ENCODE results near the gene GSK3A. TPM values are rescaled to one million over a fixed set of nuclear protein-coding genes. Genes with fewer than 3 reads are reported as not detected.

GSK3A gene
- total and polyA plus RNA-seq, 2 experiments from 2014 or later: 32.2 to 36.6 TPM

GRCh38 chr19:42288387-42288786 is 46.0 kb upstream of the GSK3A start:
- Histone ChIP-seq H3K4me1 (ENCODE audit: insufficient read depth) (peaks cover 15% of the 10 kb centered on the region), H4K20me1 (ENCODE audit: insufficient read depth, poor library complexity, severe bottlenecking) (peaks cover 47% of the 10 kb centered on the region), H3K79me2 (peaks cover 36% of the 10 kb centered on the region), H3K4me2 (no peak overlapping the region), H3K9me3 (ENCODE audit: low read depth) (no peaks in the 10 kb centered on the region), H3K4me3 (no peak overlapping the region), H2AFZ (no peak overlapping the region), H3K36me3 (replicated peaks; ENCODE audit: insufficient read depth, low read depth) (no peaks in the 10 kb centered on the region), H3K27ac (no peak overlapping the region), H3K27me3 (no peaks in the 10 kb centered on the region), H3K9me2 (replicated peaks; ENCODE audit: insufficient read depth) (no peaks in the 10 kb centered on the region)
- TF ChIP-seq EZH2 (IDR thresholded peaks at IDR 0.05; ENCODE audit: borderline replicate concordance) (no peak), EZH2phosphoT487 (IDR thresholded peaks at IDR 0.05; ENCODE audit: low read depth, severe bottlenecking, unreplicated experiment) (no peak)
- TF ChIP-seq, protein P1, sequence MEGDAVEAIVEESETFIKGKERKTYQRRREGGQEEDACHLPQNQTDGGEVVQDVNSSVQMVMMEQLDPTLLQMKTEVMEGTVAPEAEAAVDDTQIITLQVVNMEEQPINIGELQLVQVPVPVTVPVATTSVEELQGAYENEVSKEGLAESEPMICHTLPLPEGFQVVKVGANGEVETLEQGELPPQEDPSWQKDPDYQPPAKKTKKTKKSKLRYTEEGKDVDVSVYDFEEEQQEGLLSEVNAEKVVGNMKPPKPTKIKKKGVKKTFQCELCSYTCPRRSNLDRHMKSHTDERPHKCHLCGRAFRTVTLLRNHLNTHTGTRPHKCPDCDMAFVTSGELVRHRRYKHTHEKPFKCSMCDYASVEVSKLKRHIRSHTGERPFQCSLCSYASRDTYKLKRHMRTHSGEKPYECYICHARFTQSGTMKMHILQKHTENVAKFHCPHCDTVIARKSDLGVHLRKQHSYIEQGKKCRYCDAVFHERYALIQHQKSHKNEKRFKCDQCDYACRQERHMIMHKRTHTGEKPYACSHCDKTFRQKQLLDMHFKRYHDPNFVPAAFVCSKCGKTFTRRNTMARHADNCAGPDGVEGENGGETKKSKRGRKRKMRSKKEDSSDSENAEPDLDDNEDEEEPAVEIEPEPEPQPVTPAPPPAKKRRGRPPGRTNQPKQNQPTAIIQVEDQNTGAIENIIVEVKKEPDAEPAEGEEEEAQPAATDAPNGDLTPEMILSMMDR (IDR thresholded peaks at IDR 0.05; ENCODE audit: poor library complexity): no peak
- DNase-seq (ENCODE audit: low spot score): no peak
- WGBS (ENCODE audit: low lambda C conversion rate, missing lambda C conversion rate): 96% methylated on average over 4 of the region's 4 CpGs

DNA sequence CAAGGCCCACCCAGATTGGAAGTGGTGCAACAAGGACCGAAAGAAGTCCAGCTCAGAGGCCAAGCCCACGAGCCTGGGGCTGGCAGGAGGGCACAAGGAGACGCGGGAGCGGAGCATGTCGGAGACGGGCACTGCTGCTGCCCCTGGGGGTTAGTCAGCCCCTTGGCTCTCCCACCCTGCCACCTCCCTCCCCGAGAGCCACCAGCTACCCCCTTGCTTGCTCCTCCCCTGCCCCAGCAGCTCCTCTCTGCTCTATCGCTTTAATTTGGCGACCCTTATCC is 45.4 kb upstream of the GSK3A start:
- H4K20me1 ChIP-seq (ENCODE audit: insufficient read depth, poor library complexity, severe bottlenecking): peaks cover 47% of the 10 kb centered on the region

GRCh38 chr19:42287017-42287826 is 44.8 kb upstream of the GSK3A start:
- no peak overlapping the region for H3K27ac ChIP-seq
- DNase-seq (ENCODE audit: low spot score): no peak
- no peak overlapping the region for H3K4me3 ChIP-seq
- peaks cover 44% of the 10 kb centered on the region for H3K79me2 ChIP-seq
- peaks cover 47% of the 10 kb centered on the region for H4K20me1 ChIP-seq (ENCODE audit: insufficient read depth, poor library complexity, severe bottlenecking)
- H3K4me2 ChIP-seq: peak overlapping the region; percentile 92
- TF ChIP-seq EZH2phosphoT487 (IDR thresholded peaks at IDR 0.05; ENCODE audit: low read depth, severe bottlenecking, unreplicated experiment) (no peak), EZH2 (IDR thresholded peaks at IDR 0.05; ENCODE audit: borderline replicate concordance) (no peak)
- TF ChIP-seq, protein P1 (IDR thresholded peaks at IDR 0.05; ENCODE audit: poor library complexity): no peak
- H2AFZ ChIP-seq: no peak overlapping the region
- no peaks in the 10 kb centered on the region for H3K27me3 ChIP-seq
- H3K9me3 ChIP-seq (ENCODE audit: low read depth): no peaks in the 10 kb centered on the region
- H3K9me2 ChIP-seq (replicated peaks; ENCODE audit: insufficient read depth): no peaks in the 10 kb centered on the region
- no peaks in the 10 kb centered on the region for H3K36me3 ChIP-seq (replicated peaks; ENCODE audit: insufficient read depth, low read depth)
- H3K4me1 ChIP-seq (ENCODE audit: insufficient read depth): peaks cover 26% of the 10 kb centered on the region
- WGBS (ENCODE audit: low lambda C conversion rate, missing lambda C conversion rate): 96% methylated on average over 24 of the region's 30 CpGs

More for the DNA sequence above, 45.4 kb upstream of the GSK3A start:
- no peak overlapping the region for H3K4me2 ChIP-seq
- no peaks in the 10 kb centered on the region for H3K9me2 ChIP-seq (replicated peaks; ENCODE audit: insufficient read depth)
- TF ChIP-seq EZH2 (IDR thresholded peaks at IDR 0.05; ENCODE audit: borderline replicate concordance): no peak
- TF ChIP-seq, protein P1 (IDR thresholded peaks at IDR 0.05; ENCODE audit: poor library complexity): no peak
- TF ChIP-seq EZH2phosphoT487 (IDR thresholded peaks at IDR 0.05; ENCODE audit: low read depth, severe bottlenecking, unreplicated experiment): no peak
- no peaks in the 10 kb centered on the region for H3K27me3 ChIP-seq
- peaks cover 42% of the 10 kb centered on the region for H3K79me2 ChIP-seq
- no peak overlapping the region for H3K4me3 ChIP-seq
- no peak overlapping the region for H2AFZ ChIP-seq
- no peaks in the 10 kb centered on the region for H3K9me3 ChIP-seq (ENCODE audit: low read depth)
- 94% methylated on average over 3 of the region's 10 CpGs for WGBS (ENCODE audit: low lambda C conversion rate, missing lambda C conversion rate)
- no peaks in the 10 kb centered on the region for H3K36me3 ChIP-seq (replicated peaks; ENCODE audit: insufficient read depth, low read depth)
- DNase-seq (ENCODE audit: low spot score): no peak
- H3K4me1 ChIP-seq (ENCODE audit: insufficient read depth): peaks cover 21% of the 10 kb centered on the region
- H3K27ac ChIP-seq: no peak overlapping the region
